GM18517 (cell line): ENCODE measurements around the gene GNGT2.
A peak's percentile ranks its signal among the peaks of the same experiment; 100 is the strongest.

ENCODE experiments used
- ATAC-seq: cut with Tn5 transposase; IDR thresholded peaks from one replicate; pipeline ENCODE4 v1.9.1; 2021; ENCODE audit warnings: mild to moderate bottlenecking, moderate library complexity; ENCODE audit not compliant: unreplicated experiment

Gene GNGT2

DNA sequence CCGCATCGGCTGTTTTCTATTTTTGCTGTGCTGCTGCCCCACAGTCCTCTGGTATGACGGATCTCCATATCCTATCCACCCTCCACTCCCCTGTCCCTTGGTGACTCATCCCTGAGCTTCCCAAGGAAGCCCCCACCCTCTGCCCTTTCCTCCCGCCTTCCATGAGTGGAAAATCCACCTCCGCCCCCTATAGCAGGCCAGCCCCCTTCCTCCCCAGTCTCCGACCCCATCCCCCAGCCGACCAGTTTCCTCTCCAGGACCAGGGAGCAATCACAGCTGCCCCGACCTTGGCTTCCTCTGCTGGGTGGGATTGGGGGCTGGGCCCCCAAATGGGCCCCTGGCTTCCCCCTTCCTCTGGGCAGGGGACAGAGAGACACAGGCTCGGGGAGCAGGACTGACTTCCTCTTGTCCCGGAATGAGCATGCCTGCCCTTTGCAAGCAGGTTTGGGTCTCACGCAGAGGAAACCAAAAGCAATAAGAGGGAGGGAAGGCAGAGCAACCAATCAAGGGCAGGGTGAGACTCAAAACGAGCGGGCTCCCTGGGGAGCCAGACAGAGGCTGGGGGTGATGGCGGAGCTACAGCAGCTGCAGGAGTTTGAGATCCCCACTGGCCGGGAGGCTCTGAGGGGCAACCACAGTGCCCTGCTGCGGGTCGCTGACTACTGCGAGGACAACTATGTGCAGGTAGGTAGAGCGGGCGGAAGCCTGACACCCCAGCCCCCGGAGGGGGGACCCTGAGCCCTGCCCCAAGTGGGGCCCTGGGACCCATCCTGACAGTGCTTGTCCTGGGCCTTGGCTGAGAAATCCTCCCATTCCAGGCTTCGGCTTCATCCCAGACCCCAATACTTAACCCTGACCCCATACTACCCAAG, at the start of gene GNGT2, which contains the start of gene ABI3:
TSS of gene GNGT2 (minus strand) at position 417 of the 872 bp plus-strand sequence. CDS start 3,152 bp downstream, outside the sequence.
TSS of gene ABI3 (plus strand) at position 550 of the 872 bp plus-strand sequence. CDS start at position 568, 18 bp downstream.
- ATAC-seq: peak; percentile 71

DNA sequence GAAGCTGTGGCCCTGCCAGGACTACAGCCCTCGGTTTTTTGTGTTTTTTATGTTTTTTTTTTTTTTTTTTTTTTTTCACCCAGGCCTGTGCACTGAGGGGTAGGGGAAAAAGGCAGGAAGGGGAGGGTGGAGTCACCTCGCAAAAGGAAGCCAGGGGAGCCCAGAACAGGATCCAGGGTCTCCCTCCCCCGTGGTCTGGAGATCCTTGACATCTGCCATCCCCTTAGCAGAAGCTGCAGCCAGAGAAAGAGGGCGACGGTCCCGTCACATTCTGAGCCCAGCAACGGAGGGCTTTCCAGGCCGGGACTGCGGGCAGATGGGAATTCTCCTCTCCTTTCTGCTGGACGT, 49.3 kb upstream of the GNGT2 start:
- ATAC-seq: no peak

DNA sequence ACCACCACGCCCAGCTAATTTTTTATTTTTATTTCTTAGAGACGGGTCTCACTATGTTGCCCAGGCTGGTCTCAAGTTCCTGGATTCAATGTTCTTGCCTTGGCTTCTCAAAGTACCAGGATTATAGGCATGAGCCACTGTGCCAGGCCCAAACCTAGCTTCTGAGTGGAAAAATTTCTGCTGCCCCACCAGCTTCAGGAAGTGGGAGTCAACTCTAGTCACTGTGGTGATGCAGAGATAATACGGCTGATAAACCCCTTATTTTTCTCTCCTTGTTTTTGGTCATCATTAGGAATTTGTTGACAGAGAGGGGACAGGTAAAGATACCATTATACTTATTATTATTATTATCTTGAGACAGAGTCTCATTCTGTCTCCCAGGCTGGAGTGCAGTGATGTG, 48.0 kb upstream of the GNGT2 start:
- ATAC-seq: no peak

GRCh38 chr17:49255125-49255524, 44.8 kb upstream of the GNGT2 start:
- no peak for ATAC-seq

GRCh38 chr17:49254066-49254465, 43.7 kb upstream of the GNGT2 start:
- no peak for ATAC-seq

DNA sequence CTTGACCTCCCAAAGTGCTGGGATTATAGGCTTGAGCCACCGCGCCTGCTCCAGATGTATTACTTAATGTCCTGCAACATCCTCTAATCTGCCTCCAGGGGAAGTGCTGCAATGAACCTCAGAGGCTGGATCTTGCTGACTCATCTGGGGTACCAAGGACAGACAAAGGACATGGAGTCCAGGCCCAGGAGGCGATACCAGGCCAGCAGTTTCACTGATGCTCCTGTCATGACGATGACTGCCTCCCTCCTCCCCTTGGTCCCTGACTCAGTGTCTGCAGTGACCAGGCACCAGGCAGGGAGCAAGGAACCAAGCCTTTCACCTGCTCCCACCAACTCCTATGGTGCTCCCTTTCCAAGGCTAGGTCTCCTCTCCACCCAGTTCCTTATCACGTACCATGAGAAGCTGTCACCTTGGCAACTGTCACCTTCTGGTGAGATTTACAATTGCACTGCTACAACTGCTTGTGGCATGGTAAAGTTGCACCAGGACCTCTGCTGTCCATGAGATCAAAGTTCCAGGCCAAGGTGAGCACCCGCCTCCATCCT, 41.8 kb upstream of the GNGT2 start:
- ATAC-seq: no peak

DNA sequence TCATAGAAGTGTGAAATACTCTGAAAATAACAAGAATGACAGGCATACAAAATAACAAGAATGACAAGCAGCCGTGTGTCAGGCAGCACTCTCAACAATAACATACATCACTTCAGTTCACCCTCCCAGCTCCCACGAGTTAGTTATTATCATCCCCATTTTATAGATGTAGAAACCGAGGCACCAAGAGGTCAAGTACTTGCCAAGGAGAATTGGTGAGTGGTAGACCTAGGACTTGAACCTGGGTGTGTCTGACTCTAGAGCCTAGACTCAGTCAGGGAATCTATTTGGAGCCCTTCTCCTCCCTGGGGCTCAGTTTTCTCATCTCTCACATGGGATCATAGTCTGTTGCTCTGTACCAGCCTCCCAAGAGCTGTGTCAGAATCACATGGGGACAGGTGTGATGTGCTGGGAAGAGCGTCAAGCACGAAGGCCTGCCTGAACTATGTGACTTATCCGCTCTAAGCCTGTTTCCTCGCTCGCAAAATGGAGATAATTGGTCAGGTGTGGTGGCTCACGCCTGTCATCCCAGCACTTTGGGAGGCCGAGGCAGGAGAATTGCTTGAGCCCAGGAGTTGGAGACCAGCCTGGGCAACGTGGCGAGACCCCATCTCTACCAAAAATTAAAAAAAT, 39.6 kb upstream of the GNGT2 start:
- ATAC-seq: no peak

- ATAC-seq: no peak
These were observed 39.0 kb upstream of the GNGT2 start for GRCh38 chr17:49249292-49249794.

DNA sequence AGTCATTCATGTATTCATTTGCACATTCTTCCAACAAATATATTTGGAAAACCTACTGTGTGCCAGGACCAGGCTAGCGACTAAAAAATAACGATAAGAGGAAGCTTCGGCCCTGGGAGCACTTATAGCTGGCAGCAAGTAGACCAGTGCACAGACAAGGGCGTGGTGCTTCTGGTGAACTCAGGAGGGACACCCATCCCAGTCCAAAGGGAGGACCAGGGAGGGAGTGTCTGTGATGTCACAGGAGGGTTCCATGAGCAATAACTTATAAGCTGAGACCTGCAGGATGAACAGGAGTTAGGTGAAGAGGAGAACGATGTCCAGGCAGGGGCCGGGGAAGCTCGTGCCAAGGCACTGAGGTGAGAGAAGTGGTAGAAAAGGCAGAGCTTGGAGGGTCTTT, 37.6 kb upstream of the GNGT2 start:
- ATAC-seq: no peak

GRCh38 chr17:49244839-49245238, 34.5 kb upstream of the GNGT2 start:
- ATAC-seq: no peak

GRCh38 chr17:49242813-49243212, 32.4 kb upstream of the GNGT2 start:
- ATAC-seq: no peak

DNA sequence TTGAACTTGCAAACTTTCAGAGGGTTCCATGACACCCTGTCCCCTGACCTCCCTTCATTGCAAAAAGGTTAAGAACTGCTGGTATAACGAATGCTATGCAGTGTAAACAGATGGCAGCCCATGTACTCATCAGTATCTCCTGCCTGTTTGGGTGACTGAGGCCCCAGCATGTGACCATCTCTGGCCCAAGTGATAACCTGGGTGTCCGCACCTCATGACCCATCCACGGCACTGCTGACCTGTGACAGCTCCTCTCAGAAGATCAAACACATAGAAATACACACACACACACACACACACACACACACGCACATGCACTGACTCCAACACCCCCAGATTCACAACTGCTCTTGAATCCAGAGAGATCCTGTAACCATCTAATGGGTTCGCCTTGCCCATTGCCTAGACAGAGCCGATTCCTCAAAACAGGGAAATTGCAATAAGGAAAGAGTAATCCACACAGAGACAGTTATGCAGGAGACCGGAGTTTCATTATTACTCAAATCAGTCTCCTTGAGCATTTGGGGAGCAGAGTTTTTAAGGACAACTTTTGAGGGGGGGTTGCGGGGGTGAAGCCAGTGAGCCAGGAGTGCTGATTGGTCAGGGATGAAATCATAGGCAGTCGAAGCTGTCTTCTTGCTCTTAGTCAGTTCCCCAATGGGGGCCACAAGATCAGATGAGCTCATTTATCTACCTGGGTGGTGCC, 31.5 kb upstream of the GNGT2 start:
- ATAC-seq: no peak

DNA sequence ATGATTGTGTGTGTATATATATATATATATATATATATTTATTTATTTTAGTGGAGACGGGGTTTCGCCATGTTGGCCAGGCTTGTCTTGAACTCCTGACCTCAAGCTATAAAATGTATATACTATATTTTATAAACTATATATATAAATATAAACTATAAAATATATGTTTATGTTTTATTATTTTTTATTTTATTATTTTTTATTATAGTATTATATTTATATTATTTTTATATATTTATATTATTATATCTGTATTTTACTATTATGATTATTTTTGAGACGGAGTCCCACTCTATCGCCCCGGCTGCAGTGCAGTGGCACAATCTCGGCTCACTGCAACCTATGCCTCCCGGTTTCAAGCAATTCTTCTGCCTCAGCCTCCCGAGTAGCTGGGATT, 30.7 kb upstream of the GNGT2 start:
- no peak for ATAC-seq

DNA sequence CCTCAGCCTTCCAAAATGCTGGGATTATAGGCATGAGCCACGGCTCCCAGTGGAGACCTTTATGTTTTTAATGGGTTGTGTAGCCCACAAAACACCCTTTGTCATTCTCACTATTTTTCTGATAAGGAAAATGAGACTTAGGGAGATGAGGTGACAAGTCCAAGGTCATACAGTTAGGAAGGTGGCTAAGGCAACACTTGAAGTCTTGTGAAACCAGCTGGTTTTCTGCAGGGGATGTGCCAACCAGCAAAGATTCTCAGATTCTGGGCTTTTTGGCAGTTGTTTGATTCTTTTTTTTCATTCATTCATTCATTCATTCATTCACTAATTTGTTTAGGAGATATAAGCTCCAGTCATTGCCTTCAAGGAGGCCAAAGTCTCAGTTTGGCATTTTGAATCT, 30.2 kb upstream of the GNGT2 start:
- no peak for ATAC-seq

DNA sequence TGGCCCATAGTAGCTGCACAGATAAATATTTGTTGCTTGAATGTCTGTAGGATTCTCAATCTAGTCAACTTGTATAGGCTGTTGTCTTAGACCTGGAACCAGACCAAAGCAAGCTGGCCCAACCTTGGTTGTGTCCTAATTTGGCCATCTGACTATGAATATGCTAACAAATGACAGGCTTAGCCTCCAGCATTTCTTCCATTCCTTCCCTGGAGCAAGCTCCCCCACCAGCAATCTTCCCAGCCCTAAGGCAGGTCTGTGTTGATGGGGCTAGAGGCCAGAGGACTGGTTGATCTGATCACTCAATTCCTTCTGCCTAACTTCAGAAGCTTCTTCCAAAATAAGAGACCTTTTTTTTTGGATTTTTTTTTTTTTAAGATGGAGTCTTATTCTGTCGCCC, 29.6 kb upstream of the GNGT2 start:
- ATAC-seq: no peak

DNA sequence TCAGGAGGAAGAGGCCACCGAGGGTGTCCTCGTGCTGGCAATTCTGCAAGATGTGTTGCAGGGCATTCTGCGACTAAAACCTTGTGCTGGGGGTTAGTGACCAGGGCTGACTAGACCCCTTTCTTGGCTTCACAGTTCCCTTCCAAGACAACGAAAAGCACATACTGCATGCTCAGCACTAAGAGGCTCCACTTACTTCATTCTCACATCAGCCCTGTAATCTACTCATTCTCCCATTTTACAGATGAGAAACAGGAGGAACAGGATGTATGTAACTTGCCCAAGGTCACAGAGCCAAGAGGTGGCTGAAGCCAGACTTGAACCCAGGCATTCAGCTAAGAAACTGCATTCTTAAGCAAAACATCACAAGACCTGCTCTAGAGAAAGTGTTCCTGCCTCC, 25.5 kb upstream of the GNGT2 start:
- ATAC-seq: no peak

DNA sequence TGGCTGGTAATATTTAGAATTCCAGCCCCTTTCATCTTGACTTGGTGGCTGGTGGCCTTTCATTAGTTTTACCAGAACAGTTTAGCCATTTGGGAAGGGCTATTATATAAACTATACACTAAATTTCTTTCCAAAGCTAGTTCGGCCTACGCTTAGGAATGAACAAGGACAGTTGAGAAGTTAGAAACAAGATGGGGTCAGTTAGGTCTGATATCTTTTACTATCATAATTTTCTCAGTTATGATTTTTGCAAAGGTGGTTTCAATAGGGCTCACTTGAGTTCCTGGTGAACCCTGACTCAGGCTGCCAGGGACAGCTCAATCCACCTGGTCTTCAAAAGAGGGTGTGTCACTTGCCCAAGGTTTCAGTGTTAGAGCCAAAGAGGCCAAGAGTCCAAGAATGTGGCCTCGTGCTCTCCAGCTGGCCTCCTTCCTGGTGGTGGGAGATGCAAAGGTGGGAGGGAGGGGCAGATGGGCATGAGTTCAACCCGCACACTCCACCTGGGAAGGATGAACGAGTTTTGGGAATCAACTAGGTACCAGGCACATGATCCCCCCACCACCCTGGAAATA, 24.2 kb upstream of the GNGT2 start:
- ATAC-seq: no peak

- no peak for ATAC-seq
These were observed 21.2 kb upstream of the GNGT2 start for GRCh38 chr17:49231563-49231894.

DNA sequence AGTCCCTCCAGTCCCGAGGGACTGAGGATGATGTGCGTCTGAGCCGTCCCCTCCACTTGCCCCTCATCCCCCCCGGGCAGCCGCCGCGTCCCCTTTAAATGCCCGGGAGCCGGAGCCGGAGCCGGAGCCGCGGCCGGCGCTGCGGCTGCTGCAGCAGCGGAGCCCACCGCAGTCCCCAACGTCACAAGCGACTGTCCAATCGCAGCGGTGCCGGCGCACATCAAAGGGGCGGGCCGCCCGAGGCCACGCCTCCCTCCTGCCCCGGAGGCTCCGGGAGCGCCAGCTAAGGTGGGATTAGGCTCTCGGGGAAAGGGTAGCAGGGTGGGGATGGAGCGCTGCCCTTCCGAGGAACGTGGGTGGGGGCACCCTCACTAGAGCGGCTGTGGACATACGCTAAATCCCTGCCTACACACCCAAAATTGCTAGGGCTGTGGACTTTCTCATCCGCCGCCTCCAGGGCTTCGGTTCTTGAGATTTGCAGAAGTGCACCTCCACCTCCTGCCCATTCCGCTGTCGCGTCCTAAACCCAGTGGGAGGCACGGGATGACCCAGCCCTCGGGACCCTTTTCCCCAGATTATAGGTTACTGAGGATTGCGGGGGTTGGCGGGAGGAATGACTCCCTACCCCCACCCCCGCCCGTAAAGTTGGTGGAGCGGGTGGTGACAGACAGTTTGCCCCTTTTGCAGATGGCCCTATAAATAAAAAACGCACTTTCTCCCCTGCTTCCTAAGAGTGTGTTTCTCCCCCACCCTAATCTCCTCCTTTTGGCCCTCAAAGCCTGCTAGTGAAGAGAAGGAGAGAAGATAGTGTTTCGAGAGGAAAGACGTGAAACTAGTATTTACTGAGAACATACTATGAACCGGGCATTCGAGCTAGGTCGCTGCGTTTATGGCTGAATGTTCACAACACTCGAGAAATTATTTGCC, 20.5 kb upstream of the GNGT2 start, which contains the start of gene PHOSPHO1:
TSS of gene PHOSPHO1 (minus strand) at position 152 of the 927 bp plus-strand sequence. CDS start 4,096 bp downstream, outside the sequence.
- ATAC-seq: peak; percentile 56
